C4-2B (cell line): ENCODE data around the gene ZNF41.

Experiments
- H3K27ac ChIP-seq: fragments of 450-650 bp; 2 replicates; pipeline ENCODE4 v1.5.1; 2017
- ZFX ChIP-seq: fragments of 450-650 bp; IDR thresholded peaks from 2 replicates; pipeline ENCODE4 v1.6.1; 2017
- TF ChIP-seq, protein P1 (sequence below): fragments of 450-650 bp; conservative IDR thresholded peaks from 2 replicates; pipeline ENCODE4 v1.5.1; 2017; ENCODE audit warnings: mild to moderate bottlenecking

ZNF41 gene

DNA sequence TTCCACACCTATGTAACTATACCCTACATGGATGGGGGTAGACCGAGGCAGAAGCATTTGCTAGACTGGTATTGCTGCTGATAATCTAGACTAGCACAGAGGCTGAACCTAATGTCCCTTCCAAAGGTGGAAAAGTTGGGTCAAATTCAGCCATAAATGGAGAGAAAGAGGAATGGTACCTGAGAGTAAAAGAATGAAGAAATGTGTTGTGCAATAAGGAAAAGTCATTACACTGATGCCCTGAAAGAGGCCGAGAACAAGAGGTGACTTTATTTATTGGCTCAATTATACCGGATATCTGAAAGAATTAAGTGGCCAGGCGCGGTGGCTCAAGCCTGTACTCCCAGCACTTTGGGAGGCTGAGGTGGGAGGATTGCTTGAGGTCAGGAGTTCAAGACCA lies 52.1 kb downstream of the ZNF41 start:
- H3K27ac ChIP-seq = no peak overlapping the region
- no peak for TF ChIP-seq ZFX
- TF ChIP-seq, protein P1, sequence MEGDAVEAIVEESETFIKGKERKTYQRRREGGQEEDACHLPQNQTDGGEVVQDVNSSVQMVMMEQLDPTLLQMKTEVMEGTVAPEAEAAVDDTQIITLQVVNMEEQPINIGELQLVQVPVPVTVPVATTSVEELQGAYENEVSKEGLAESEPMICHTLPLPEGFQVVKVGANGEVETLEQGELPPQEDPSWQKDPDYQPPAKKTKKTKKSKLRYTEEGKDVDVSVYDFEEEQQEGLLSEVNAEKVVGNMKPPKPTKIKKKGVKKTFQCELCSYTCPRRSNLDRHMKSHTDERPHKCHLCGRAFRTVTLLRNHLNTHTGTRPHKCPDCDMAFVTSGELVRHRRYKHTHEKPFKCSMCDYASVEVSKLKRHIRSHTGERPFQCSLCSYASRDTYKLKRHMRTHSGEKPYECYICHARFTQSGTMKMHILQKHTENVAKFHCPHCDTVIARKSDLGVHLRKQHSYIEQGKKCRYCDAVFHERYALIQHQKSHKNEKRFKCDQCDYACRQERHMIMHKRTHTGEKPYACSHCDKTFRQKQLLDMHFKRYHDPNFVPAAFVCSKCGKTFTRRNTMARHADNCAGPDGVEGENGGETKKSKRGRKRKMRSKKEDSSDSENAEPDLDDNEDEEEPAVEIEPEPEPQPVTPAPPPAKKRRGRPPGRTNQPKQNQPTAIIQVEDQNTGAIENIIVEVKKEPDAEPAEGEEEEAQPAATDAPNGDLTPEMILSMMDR = no peak

- no peak for TF ChIP-seq ZFX
- H3K27ac ChIP-seq = no peak overlapping the region
Measured at GRCh38 chrX:47422444-47422843, 60.6 kb downstream of the ZNF41 start.

GRCh38 chrX:47420962-47421361 lies 62.1 kb downstream of the ZNF41 start:
- no peak overlapping the region for H3K27ac ChIP-seq
- no peak for TF ChIP-seq ZFX
- TF ChIP-seq, protein P1 = no peak

DNA sequence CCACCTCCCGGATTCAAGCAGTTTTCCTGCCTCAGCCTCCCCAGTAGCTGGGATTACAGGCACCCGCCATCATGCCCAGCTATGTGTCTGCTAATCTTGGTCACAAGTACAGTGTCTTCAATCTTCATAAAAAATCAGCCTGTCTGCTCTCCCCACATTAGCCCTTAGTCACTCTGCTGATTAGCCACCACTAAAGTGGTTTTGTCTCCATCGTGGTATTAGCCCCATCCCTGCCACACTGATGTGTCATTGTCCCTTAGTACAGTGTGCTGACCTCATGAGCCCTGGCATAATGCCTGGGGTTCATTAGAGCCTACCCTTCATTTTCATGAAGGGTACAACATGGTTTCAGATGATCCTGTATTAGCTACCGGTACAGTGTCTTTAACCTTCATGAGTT lies 62.8 kb downstream of the ZNF41 start:
- TF ChIP-seq ZFX = no peak
- TF ChIP-seq, protein P1 = no peak

DNA sequence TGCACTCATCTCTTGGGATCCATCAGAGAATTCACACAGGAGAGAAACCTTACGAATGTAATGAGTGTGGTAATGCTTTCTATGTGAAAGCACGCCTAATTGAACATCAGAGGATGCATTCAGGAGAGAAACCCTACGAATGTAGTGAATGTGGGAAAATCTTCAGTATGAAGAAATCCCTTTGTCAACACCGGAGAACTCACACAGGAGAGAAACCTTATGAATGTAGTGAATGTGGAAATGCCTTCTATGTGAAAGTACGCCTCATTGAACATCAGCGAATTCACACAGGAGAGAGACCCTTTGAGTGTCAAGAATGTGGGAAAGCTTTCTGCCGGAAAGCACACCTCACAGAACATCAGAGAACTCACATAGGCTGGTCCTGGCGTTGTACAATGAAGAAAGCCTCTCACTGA lies 69.8 kb downstream of the ZNF41 start:
- H3K27ac ChIP-seq = no peak overlapping the region
- TF ChIP-seq ZFX = no peak
- TF ChIP-seq, protein P1 = no peak

More for the DNA sequence above, 62.8 kb downstream of the ZNF41 start:
- H3K27ac ChIP-seq = no peak overlapping the region
